ENCODE measurements around the gene WDR53.

DNA sequence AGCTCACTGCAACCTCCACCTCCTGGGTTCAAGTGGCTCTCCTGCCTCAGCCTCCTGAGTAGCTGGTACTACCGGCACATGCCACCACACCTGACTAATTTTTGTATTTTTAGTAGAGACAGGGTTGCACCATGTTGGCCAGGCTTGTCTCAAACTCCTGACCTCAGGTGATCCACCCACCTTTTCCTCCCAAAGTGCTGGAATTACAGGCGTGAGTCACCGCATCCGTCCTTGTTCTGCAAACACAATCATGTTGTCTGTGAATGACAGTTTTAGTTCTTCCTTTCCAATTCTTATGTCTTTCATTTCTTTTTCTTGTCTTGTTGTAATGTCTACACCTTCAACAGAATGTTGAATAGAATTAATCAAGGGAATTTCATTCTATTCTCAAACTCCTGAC lies 36.9 kb downstream of the WDR53 start:
- TF ChIP-seq, protein P1, sequence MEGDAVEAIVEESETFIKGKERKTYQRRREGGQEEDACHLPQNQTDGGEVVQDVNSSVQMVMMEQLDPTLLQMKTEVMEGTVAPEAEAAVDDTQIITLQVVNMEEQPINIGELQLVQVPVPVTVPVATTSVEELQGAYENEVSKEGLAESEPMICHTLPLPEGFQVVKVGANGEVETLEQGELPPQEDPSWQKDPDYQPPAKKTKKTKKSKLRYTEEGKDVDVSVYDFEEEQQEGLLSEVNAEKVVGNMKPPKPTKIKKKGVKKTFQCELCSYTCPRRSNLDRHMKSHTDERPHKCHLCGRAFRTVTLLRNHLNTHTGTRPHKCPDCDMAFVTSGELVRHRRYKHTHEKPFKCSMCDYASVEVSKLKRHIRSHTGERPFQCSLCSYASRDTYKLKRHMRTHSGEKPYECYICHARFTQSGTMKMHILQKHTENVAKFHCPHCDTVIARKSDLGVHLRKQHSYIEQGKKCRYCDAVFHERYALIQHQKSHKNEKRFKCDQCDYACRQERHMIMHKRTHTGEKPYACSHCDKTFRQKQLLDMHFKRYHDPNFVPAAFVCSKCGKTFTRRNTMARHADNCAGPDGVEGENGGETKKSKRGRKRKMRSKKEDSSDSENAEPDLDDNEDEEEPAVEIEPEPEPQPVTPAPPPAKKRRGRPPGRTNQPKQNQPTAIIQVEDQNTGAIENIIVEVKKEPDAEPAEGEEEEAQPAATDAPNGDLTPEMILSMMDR (IDR thresholded peaks at IDR 0.05) = no peak
- no peak for TF ChIP-seq POLR2A (IDR thresholded peaks at IDR 0.05)
